ENCODE results near the gene LARGE1.

Gene LARGE1

DNA sequence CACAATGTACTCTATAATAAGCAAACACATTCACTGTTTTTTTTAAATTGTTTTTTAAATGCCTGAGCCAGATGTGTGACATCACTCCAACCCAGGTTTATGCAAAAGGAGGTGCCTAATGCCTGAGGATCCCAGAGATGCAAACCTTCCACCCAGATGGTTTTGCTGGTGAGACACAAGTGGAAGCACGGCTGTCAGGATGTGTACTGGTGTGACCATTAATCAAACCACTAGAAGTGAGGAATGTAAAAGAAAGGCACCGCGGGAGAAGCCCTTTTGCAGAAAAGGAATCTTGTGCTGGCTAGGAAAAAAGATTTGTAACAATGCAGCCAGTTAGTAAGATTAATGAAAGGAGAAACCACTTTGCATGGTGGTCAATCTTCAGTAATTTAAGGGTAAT, 407.4 kb downstream of the LARGE1 start:
- Histone ChIP-seq H3K27me3 (ENCODE audit: insufficient read depth, low read length, poor library complexity) (no peaks in the 10 kb centered on the region), H3K4me3 (ENCODE audit: low read depth in 1 of 2, low read length in 2 of 2) (no peak overlapping the region), H2AFZ (ENCODE audit: low read depth, low read length) (no peak overlapping the region), H3K9ac (ENCODE audit: low read depth, low read length) (no peak overlapping the region), H4K20me1 (ENCODE audit: insufficient read depth, low read length) (no peaks in the 10 kb centered on the region), H3K4me1 (ENCODE audit: insufficient read depth, low read length) (no peaks in the 10 kb centered on the region), H3K9me3 (ENCODE audit: insufficient read depth, low read length, severe bottlenecking) (no peaks in the 10 kb centered on the region), H3K27ac (ENCODE audit: low read length) (no peak overlapping the region), H3K36me3 (ENCODE audit: insufficient read depth, low read length) (no peaks in the 10 kb centered on the region), H3K4me2 (ENCODE audit: insufficient read depth, low read length) (no peak overlapping the region), H3K79me2 (ENCODE audit: insufficient read depth, low read length) (no peaks in the 10 kb centered on the region)
- TF ChIP-seq, protein P1, sequence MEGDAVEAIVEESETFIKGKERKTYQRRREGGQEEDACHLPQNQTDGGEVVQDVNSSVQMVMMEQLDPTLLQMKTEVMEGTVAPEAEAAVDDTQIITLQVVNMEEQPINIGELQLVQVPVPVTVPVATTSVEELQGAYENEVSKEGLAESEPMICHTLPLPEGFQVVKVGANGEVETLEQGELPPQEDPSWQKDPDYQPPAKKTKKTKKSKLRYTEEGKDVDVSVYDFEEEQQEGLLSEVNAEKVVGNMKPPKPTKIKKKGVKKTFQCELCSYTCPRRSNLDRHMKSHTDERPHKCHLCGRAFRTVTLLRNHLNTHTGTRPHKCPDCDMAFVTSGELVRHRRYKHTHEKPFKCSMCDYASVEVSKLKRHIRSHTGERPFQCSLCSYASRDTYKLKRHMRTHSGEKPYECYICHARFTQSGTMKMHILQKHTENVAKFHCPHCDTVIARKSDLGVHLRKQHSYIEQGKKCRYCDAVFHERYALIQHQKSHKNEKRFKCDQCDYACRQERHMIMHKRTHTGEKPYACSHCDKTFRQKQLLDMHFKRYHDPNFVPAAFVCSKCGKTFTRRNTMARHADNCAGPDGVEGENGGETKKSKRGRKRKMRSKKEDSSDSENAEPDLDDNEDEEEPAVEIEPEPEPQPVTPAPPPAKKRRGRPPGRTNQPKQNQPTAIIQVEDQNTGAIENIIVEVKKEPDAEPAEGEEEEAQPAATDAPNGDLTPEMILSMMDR (IDR thresholded peaks at IDR 0.05; ENCODE audit: borderline replicate concordance, extremely low read depth, low read length, poor library complexity, severe bottlenecking): no peak
- no peak for TF ChIP-seq EZH2 (IDR thresholded peaks at IDR 0.05; ENCODE audit: borderline replicate concordance, low read depth, low read length, severe bottlenecking)
- no peak for DNase-seq
- ATAC-seq (ENCODE audit: insufficient read depth, low read depth): no peak

DNA sequence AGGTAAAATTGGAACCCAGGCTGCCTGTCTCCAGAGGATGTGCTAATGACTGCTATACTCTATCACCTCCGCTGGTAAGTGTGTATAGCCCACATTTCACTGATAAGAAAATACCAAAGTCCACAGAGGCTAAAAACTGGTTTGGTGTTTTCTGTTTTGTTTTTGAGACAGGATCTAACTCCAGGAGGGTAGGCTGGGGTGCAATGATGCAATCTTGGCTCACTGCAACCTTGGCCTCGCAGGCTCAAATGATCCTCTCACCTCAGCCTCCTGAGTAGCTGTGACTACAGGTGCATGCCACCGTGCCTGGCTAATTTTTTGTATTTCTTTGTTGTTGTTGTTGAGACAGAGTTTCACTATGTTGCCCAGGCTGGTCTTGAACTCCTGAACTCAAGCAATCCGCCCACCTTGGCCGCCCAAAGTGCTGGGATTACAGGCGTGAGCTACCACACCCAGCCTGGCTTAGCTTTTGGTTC, 409.8 kb downstream of the LARGE1 start:
- H3K79me2 ChIP-seq (ENCODE audit: insufficient read depth, low read length): no peaks in the 10 kb centered on the region
- H3K27ac ChIP-seq (ENCODE audit: low read length): no peak overlapping the region
- H3K4me1 ChIP-seq (ENCODE audit: insufficient read depth, low read length): no peaks in the 10 kb centered on the region
- H3K27me3 ChIP-seq (ENCODE audit: insufficient read depth, low read length, poor library complexity): no peaks in the 10 kb centered on the region
- TF ChIP-seq EZH2 (IDR thresholded peaks at IDR 0.05; ENCODE audit: borderline replicate concordance, low read depth, low read length, severe bottlenecking): no peak
- TF ChIP-seq, protein P1 (IDR thresholded peaks at IDR 0.05; ENCODE audit: borderline replicate concordance, extremely low read depth, low read length, poor library complexity, severe bottlenecking): no peak
- no peak overlapping the region for H2AFZ ChIP-seq (ENCODE audit: low read depth, low read length)
- no peaks in the 10 kb centered on the region for H4K20me1 ChIP-seq (ENCODE audit: insufficient read depth, low read length)
- H3K4me2 ChIP-seq (ENCODE audit: insufficient read depth, low read length): no peak overlapping the region
- DNase-seq (no peak), ATAC-seq (ENCODE audit: insufficient read depth, low read depth) (no peak)
- H3K36me3 ChIP-seq (ENCODE audit: insufficient read depth, low read length): no peaks in the 10 kb centered on the region
- H3K9ac ChIP-seq (ENCODE audit: low read depth, low read length): no peak overlapping the region
- H3K9me3 ChIP-seq (ENCODE audit: insufficient read depth, low read length, severe bottlenecking): no peaks in the 10 kb centered on the region
- no peak overlapping the region for H3K4me3 ChIP-seq (ENCODE audit: low read depth in 1 of 2, low read length in 2 of 2)

DNA sequence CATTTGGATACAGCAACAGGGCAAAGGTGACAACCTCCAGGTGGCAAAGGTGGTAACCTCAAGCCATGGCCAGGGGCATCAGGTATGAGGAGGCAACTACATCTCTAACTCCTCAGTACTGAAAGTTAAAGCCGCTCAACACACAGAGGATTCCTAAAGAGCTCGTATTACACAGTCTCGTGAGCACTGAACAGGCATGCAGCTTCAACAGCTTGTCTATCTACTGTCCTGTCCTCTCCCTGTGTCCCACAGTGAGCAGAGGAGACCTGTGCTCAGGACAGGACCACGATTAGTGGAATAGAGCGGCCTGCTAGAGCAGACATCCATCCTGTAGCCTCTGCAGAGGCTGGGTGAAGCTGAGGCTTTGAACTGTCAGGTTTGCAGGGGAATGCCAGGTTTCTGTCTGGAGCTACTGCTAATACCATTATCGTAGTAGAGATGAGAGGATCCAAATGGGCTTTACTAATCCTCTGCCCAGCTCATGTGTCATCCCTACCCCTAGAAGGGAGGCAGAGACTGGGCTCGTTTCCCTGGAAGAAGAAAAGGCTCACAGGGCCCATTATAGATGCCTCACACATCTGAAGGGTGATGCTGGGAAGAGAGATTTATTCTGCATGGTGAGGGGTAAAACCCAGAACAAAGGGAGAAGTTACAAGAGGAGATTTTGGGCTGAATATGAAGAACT, 415.2 kb downstream of the LARGE1 start:
- no peak for TF ChIP-seq EZH2 (IDR thresholded peaks at IDR 0.05; ENCODE audit: borderline replicate concordance, low read depth, low read length, severe bottlenecking)
- no peak overlapping the region for H3K4me3 ChIP-seq (ENCODE audit: low read depth in 1 of 2, low read length in 2 of 2)
- H3K36me3 ChIP-seq (ENCODE audit: insufficient read depth, low read length): no peaks in the 10 kb centered on the region
- ATAC-seq (ENCODE audit: insufficient read depth, low read depth) (no peak), DNase-seq (no peak)
- no peaks in the 10 kb centered on the region for H4K20me1 ChIP-seq (ENCODE audit: insufficient read depth, low read length)
- H3K9me3 ChIP-seq (ENCODE audit: insufficient read depth, low read length, severe bottlenecking): no peaks in the 10 kb centered on the region
- H3K27ac ChIP-seq (ENCODE audit: low read length): no peak overlapping the region
- no peaks in the 10 kb centered on the region for H3K79me2 ChIP-seq (ENCODE audit: insufficient read depth, low read length)
- no peak overlapping the region for H3K4me2 ChIP-seq (ENCODE audit: insufficient read depth, low read length)
- no peaks in the 10 kb centered on the region for H3K27me3 ChIP-seq (ENCODE audit: insufficient read depth, low read length, poor library complexity)
- no peak overlapping the region for H3K9ac ChIP-seq (ENCODE audit: low read depth, low read length)
- no peaks in the 10 kb centered on the region for H3K4me1 ChIP-seq (ENCODE audit: insufficient read depth, low read length)
- no peak overlapping the region for H2AFZ ChIP-seq (ENCODE audit: low read depth, low read length)

DNA sequence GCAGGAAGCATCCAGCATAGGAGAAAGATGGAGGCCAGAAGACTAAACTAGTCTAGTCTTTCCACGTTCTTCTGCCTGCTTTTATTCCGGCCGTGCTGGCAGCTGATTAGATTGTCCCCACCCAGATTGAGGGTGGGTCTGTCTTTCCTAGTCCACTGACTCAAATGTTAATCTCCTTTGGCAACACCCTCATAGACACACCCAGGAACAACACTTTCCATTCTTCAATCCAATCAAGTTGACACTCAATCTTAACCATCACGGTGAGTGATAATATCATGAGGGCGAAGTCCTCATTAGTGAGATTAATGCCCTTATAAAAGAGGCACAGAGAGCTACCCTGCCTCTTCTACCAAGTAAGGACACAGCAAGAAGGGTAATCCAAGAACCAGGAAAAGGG, 424.2 kb downstream of the LARGE1 start:
- H3K4me1 ChIP-seq (ENCODE audit: insufficient read depth, low read length): no peaks in the 10 kb centered on the region
- H3K4me3 ChIP-seq (ENCODE audit: low read depth in 1 of 2, low read length in 2 of 2): no peak overlapping the region
- no peak overlapping the region for H3K9ac ChIP-seq (ENCODE audit: low read depth, low read length)
- DNase-seq: no peak
- no peaks in the 10 kb centered on the region for H3K9me3 ChIP-seq (ENCODE audit: insufficient read depth, low read length, severe bottlenecking)
- H4K20me1 ChIP-seq (ENCODE audit: insufficient read depth, low read length): no peaks in the 10 kb centered on the region
- H3K27ac ChIP-seq (ENCODE audit: low read length): no peak overlapping the region
- no peaks in the 10 kb centered on the region for H3K27me3 ChIP-seq (ENCODE audit: insufficient read depth, low read length, poor library complexity)
- no peak overlapping the region for H2AFZ ChIP-seq (ENCODE audit: low read depth, low read length)
- TF ChIP-seq, protein P1 (IDR thresholded peaks at IDR 0.05; ENCODE audit: borderline replicate concordance, extremely low read depth, low read length, poor library complexity, severe bottlenecking): no peak
- TF ChIP-seq EZH2 (IDR thresholded peaks at IDR 0.05; ENCODE audit: borderline replicate concordance, low read depth, low read length, severe bottlenecking): no peak
- ATAC-seq (ENCODE audit: insufficient read depth, low read depth): no peak
- H3K4me2 ChIP-seq (ENCODE audit: insufficient read depth, low read length): no peak overlapping the region
- no peaks in the 10 kb centered on the region for H3K36me3 ChIP-seq (ENCODE audit: insufficient read depth, low read length)
- no peaks in the 10 kb centered on the region for H3K79me2 ChIP-seq (ENCODE audit: insufficient read depth, low read length)

Data from DND-41 (cell line).